ENCODE data around the gene APRT. TPM values are rescaled to one million over a fixed set of nuclear protein-coding genes. Genes with fewer than 3 reads are reported as not detected.
A peak's percentile ranks its signal among the peaks of the same experiment; 100 is the strongest.

The APRT gene
- total RNA-seq, 2 experiments from 2014 or later, result 129 to 136 TPM

- Mint-ChIP-seq H3K9me3 (no peaks in the 10 kb centered on the region), H3K27ac (peak overlapping the region; percentile 97), H3K27me3 (no peaks in the 10 kb centered on the region), H3K4me3 (peak overlapping the region; percentile 94), H3K36me3 (ENCODE audit: low read depth) (peaks cover 19% of the 10 kb centered on the region), H3K4me1 (peaks cover 47% of the 10 kb centered on the region)
- POLR2A ChIA-PET, result interaction anchor here (0.7 to 10.0 kb wide), 12 partner anchors 11 to 92 kb away, joined by 3 to 249 read pairs (median 7); partner anchors contain the start of genes APRT, CDT1, GALNS and TRAPPC2L
- CTCF ChIA-PET, result interaction anchor here (0.9 to 6.1 kb wide), 10 partner anchors 16 to 82 kb away, joined by 3 to 62 read pairs (median 6); partner anchors contain the start of gene TRAPPC2L
- peak; percentile 35 for DNase-seq
These were observed 28.2 kb downstream of the APRT start for GRCh38 chr16:88783391-88784073.

- Mint-ChIP-seq H3K4me1 (peaks cover 55% of the 10 kb centered on the region), H3K27ac (peak overlapping the region; percentile 97)
These were observed 29.0 kb downstream of the APRT start for GRCh38 chr16:88782454-88783390.

GRCh38 chr16:88781140-88782077 is 30.3 kb downstream of the APRT start:
- Mint-ChIP-seq H3K27ac (peak overlapping the region; percentile 97), H3K4me3 (peak overlapping the region; percentile 94), H3K4me1 (peaks cover 60% of the 10 kb centered on the region), H3K27me3 (no peaks in the 10 kb centered on the region), H3K36me3 (ENCODE audit: low read depth) (peaks cover 33% of the 10 kb centered on the region), H3K9me3 (no peaks in the 10 kb centered on the region)
- ChIA-PET CTCF (interaction anchor here (1.2 to 6.1 kb wide), 14 partner anchors 12 to 211 kb away, joined by 3 to 62 read pairs (median 9); partner anchors contain the start of genes APRT, GALNS, TRAPPC2L and ZC3H18), POLR2A (interaction anchor here (0.6 to 10.0 kb wide), 25 partner anchors 9 to 812 kb away, joined by 3 to 249 read pairs (median 6); partner anchors contain the start of genes APRT, CDH15, CDT1 and CTU2)
- peak; percentile 81 for DNase-seq

More at GRCh38 chr16:88782454-88783390, 29.0 kb downstream of the APRT start:
- H3K9me3 Mint-ChIP-seq, result no peaks in the 10 kb centered on the region
- CTCF ChIA-PET, result interaction anchor here (0.9 to 6.1 kb wide), 12 partner anchors 11 to 102 kb away, joined by 3 to 62 read pairs (median 9); partner anchors contain the start of genes APRT and TRAPPC2L
- peak; percentile 75 for DNase-seq
- H3K27me3 Mint-ChIP-seq, result no peaks in the 10 kb centered on the region
- POLR2A ChIA-PET, result interaction anchor here (0.7 to 10.0 kb wide), 19 partner anchors 10 to 163 kb away, joined by 3 to 249 read pairs (median 10); partner anchors contain the start of genes APRT, CDT1, CTU2 and GALNS
- H3K4me3 Mint-ChIP-seq, result peak overlapping the region; percentile 94
- H3K36me3 Mint-ChIP-seq (ENCODE audit: low read depth), result peaks cover 24% of the 10 kb centered on the region

GRCh38 chr16:88780142-88781062 is 31.3 kb downstream of the APRT start:
- H3K27me3 Mint-ChIP-seq, result no peaks in the 10 kb centered on the region
- peaks cover 60% of the 10 kb centered on the region for H3K4me1 Mint-ChIP-seq
- DNase-seq, result no peak
- peak overlapping the region; percentile 94 for H3K4me3 Mint-ChIP-seq
- peak overlapping the region; percentile 97 for H3K27ac Mint-ChIP-seq
- no peaks in the 10 kb centered on the region for H3K9me3 Mint-ChIP-seq
- POLR2A ChIA-PET, result interaction anchor here (0.7 to 10.0 kb wide), 19 partner anchors 8 to 781 kb away, joined by 3 to 249 read pairs (median 10); partner anchors contain the start of genes APRT, CDH15, CDT1 and CTU2
- CTCF ChIA-PET, result interaction anchor here (1.4 to 6.1 kb wide), 13 partner anchors 20 to 210 kb away, joined by 3 to 62 read pairs (median 9); partner anchors contain the start of genes APRT, GALNS, TRAPPC2L and ZC3H18
- H3K36me3 Mint-ChIP-seq (ENCODE audit: low read depth), result peaks cover 34% of the 10 kb centered on the region

- Mint-ChIP-seq H3K4me3 (peak overlapping the region; percentile 94), H3K27me3 (no peaks in the 10 kb centered on the region), H3K36me3 (ENCODE audit: low read depth) (peaks cover 34% of the 10 kb centered on the region), H3K9me3 (no peaks in the 10 kb centered on the region), H3K27ac (peak overlapping the region; percentile 97), H3K4me1 (peaks cover 63% of the 10 kb centered on the region)
- ChIA-PET CTCF (interaction anchor here (1.4 to 6.1 kb wide), 11 partner anchors 20 to 209 kb away, joined by 3 to 62 read pairs (median 12); partner anchors contain the start of genes APRT, GALNS, TRAPPC2L and ZC3H18), POLR2A (interaction anchor here (0.7 to 10.0 kb wide), 6 partner anchors 9 to 782 kb away, joined by 3 to 249 read pairs (median 11); partner anchors contain the start of genes APRT and CDT1)
- no peak for DNase-seq
These were observed 32.2 kb downstream of the APRT start for GRCh38 chr16:88779406-88780141.

GRCh38 chr16:88778541-88779065 is 33.1 kb downstream of the APRT start:
- ChIA-PET CTCF (interaction anchor here (1.0 to 6.1 kb wide), 2 partner anchors 36 to 42 kb away, joined by 3 to 62 read pairs; no protein-coding TSS in a partner anchor), POLR2A (interaction anchor here (1.6 kb wide), 1 partner anchor 8 kb away, joined by 4 read pairs; no protein-coding TSS in a partner anchor)
- Mint-ChIP-seq H3K4me1 (peaks cover 71% of the 10 kb centered on the region), H3K9me3 (no peaks in the 10 kb centered on the region), H3K27ac (peak overlapping the region; percentile 62), H3K27me3 (no peaks in the 10 kb centered on the region), H3K4me3 (no peak overlapping the region), H3K36me3 (ENCODE audit: low read depth) (peaks cover 33% of the 10 kb centered on the region)
- DNase-seq, result no peak

- H3K27me3 Mint-ChIP-seq, result no peaks in the 10 kb centered on the region
- no peak for DNase-seq
- H3K9me3 Mint-ChIP-seq, result no peaks in the 10 kb centered on the region
- H3K4me3 Mint-ChIP-seq, result no peak overlapping the region
- H3K4me1 Mint-ChIP-seq, result peaks cover 69% of the 10 kb centered on the region
- ChIA-PET POLR2A (no interaction called here), CTCF (interaction anchor here (1.0 kb wide), 1 partner anchor 35 kb away, joined by 3 read pairs; no protein-coding TSS in a partner anchor)
- H3K36me3 Mint-ChIP-seq (ENCODE audit: low read depth), result peaks cover 29% of the 10 kb centered on the region
- peak overlapping the region; percentile 62 for H3K27ac Mint-ChIP-seq
These were observed 33.5 kb downstream of the APRT start for GRCh38 chr16:88778271-88778525.

- Mint-ChIP-seq H3K4me1 (peaks cover 65% of the 10 kb centered on the region), H3K9me3 (no peaks in the 10 kb centered on the region), H3K27me3 (no peaks in the 10 kb centered on the region), H3K36me3 (ENCODE audit: low read depth) (peaks cover 23% of the 10 kb centered on the region), H3K4me3 (no peak overlapping the region), H3K27ac (peak overlapping the region; percentile 62)
- DNase-seq, result no peak
- CTCF ChIA-PET, result interaction anchor here (1.0 kb wide), 1 partner anchor 35 kb away, joined by 3 read pairs; no protein-coding TSS in a partner anchor
- POLR2A ChIA-PET, result no interaction called here
These were observed 34.1 kb downstream of the APRT start for GRCh38 chr16:88777471-88778270.

- no peak for DNase-seq
- Mint-ChIP-seq H3K27ac (no peak overlapping the region), H3K4me1 (peaks cover 54% of the 10 kb centered on the region), H3K9me3 (no peaks in the 10 kb centered on the region), H3K27me3 (no peaks in the 10 kb centered on the region), H3K36me3 (ENCODE audit: low read depth) (peaks cover 21% of the 10 kb centered on the region), H3K4me3 (no peak overlapping the region)
- CTCF ChIA-PET, result no interaction called here
- POLR2A ChIA-PET, result no interaction called here
These were observed 35.9 kb downstream of the APRT start for GRCh38 chr16:88775825-88776224.
